Endodermal cell (in vitro differentiated cells): ENCODE measurements around the gene PROK2. TPM values are rescaled to one million over a fixed set of nuclear protein-coding genes. Genes with fewer than 3 reads are reported as not detected.

Experiments used
- DNase-seq: peaks from one replicate; pipeline ENCODE4 v3.0.0-alpha.2; 2017
- H3K27ac ChIP-seq: 2 replicates; pipeline ENCODE4 v1.5.1; 2013; ENCODE audit warnings: mild to moderate bottlenecking, low read depth, low read length, moderate library complexity
- H3K27me3 ChIP-seq: 2 replicates; pipeline ENCODE4 v1.6.1; 2013; ENCODE audit warnings: mild to moderate bottlenecking, low read length, moderate library complexity; ENCODE audit not compliant: insufficient read depth, control insufficient read depth, poor library complexity, severe bottlenecking
- H3K36me3 ChIP-seq: 2 replicates; pipeline ENCODE4 v1.7.0; 2013; ENCODE audit warnings: mild to moderate bottlenecking, low read length, moderate library complexity; ENCODE audit not compliant: control insufficient read depth, insufficient read depth
- H3K4me1 ChIP-seq: one replicate; pipeline ENCODE4 v1.7.0; 2013; ENCODE audit warnings: low read length; ENCODE audit not compliant: control insufficient read depth, insufficient read depth
- H3K4me3 ChIP-seq: 2 replicates; pipeline ENCODE4 v1.5.1; 2013; ENCODE audit warnings: mild to moderate bottlenecking, low read length, moderate library complexity
- H3K9ac ChIP-seq: 2 replicates; pipeline ENCODE4 v1.6.1; 2013; ENCODE audit warnings: mild to moderate bottlenecking, low read length, moderate library complexity; ENCODE audit not compliant: poor library complexity, severe bottlenecking; ENCODE audit errors: extremely low read depth
- H3K9me3 ChIP-seq: 2 replicates; pipeline ENCODE4 v1.6.1; 2013; ENCODE audit warnings: mild to moderate bottlenecking, low read length, moderate library complexity; ENCODE audit not compliant: control insufficient read depth
- H3K27ac Mint-ChIP-seq: 2 replicates; pipeline ENCODE4 v1.8.0; 2020; ENCODE audit warnings: mixed read lengths
- H3K27me3 Mint-ChIP-seq: 2 replicates; pipeline ENCODE4 v1.8.0; 2021; ENCODE audit warnings: mild to moderate bottlenecking, mixed read lengths; ENCODE audit not compliant: insufficient read depth
- H3K36me3 Mint-ChIP-seq: 2 replicates; pipeline ENCODE4 v1.8.0; 2020; ENCODE audit warnings: low read depth, mixed read lengths
- H3K4me1 Mint-ChIP-seq: 2 replicates; pipeline ENCODE4 v1.8.0; 2020; ENCODE audit warnings: mixed read lengths
- H3K4me3 Mint-ChIP-seq: 2 replicates; pipeline ENCODE4 v1.8.0; 2020; ENCODE audit warnings: mild to moderate bottlenecking, moderate library complexity, mixed read lengths
- H3K9me3 Mint-ChIP-seq: 2 replicates; pipeline ENCODE4 v1.8.0; 2020; ENCODE audit warnings: mild to moderate bottlenecking, mixed read lengths
- WGBS, 2 experiments: methylation state at CpG; one replicate each; pipeline versions ENCODE4 v1.1.5 to v1.1.7; 2013; ENCODE audit warnings: missing lambda C conversion rate in 2 of 2, mixed read lengths in 1 of 2; ENCODE audit not compliant: insufficient coverage in 1 of 2, insufficient read length in 1 of 2; 5-methylcytosine and 5-hydroxymethylcytosine counted together
- total RNA-seq, 2 donors: library from RNA; stranded (reverse); fragmentation: NEBNext Ultra II Directional in 1 of 2; extraction: Animal tissue kit (Norgen Biotek cat#: 25700) in 1 of 2; gene quantifications; 2 replicates in 1 of 2; 3 replicates in 1 of 2; pipeline ENCODE4 v1.2.1, GENCODE V29; 2021
- TF ChIP-seq, protein P1 (sequence below): fragments of 200-600 bp; sonication (generic); conservative IDR thresholded peaks from 2 replicates; pipeline ENCODE4 v1.5.0; 2021; ENCODE audit warnings: antibody characterized with exemption, mild to moderate bottlenecking

Gene PROK2
- total RNA-seq, 2 donors from 2014 or later, result 0.29 TPM; not detected in 1

- Histone ChIP-seq H3K4me1 (no peaks in the 10 kb centered on the region), H3K9ac (no peak overlapping the region), H3K36me3 (no peaks in the 10 kb centered on the region), H3K27me3 (no peaks in the 10 kb centered on the region), H3K4me3 (no peak overlapping the region), H3K9me3 (no peaks in the 10 kb centered on the region), H3K27ac (no peak overlapping the region)
- TF ChIP-seq, protein P1, sequence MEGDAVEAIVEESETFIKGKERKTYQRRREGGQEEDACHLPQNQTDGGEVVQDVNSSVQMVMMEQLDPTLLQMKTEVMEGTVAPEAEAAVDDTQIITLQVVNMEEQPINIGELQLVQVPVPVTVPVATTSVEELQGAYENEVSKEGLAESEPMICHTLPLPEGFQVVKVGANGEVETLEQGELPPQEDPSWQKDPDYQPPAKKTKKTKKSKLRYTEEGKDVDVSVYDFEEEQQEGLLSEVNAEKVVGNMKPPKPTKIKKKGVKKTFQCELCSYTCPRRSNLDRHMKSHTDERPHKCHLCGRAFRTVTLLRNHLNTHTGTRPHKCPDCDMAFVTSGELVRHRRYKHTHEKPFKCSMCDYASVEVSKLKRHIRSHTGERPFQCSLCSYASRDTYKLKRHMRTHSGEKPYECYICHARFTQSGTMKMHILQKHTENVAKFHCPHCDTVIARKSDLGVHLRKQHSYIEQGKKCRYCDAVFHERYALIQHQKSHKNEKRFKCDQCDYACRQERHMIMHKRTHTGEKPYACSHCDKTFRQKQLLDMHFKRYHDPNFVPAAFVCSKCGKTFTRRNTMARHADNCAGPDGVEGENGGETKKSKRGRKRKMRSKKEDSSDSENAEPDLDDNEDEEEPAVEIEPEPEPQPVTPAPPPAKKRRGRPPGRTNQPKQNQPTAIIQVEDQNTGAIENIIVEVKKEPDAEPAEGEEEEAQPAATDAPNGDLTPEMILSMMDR, result no peak
- Mint-ChIP-seq H3K4me3 (no peak overlapping the region), H3K27ac (no peak overlapping the region), H3K27me3 (no peaks in the 10 kb centered on the region), H3K36me3 (no peaks in the 10 kb centered on the region), H3K9me3 (no peaks in the 10 kb centered on the region), H3K4me1 (peaks cover 13% of the 10 kb centered on the region)
- 98% methylated on average over 3 of the region's 3 CpGs; no CpG with 5 or more reads in 1 of the 2 experiments for WGBS, 2 experiments
- DNase-seq, result no peak
These were observed 36.2 kb upstream of the PROK2 start for GRCh38 chr3:71821116-71821515.

- DNase-seq, result peak; percentile 72
- Histone ChIP-seq H3K27ac (no peak overlapping the region), H3K27me3 (no peaks in the 10 kb centered on the region), H3K9ac (no peak overlapping the region), H3K9me3 (no peaks in the 10 kb centered on the region), H3K4me3 (no peak overlapping the region), H3K4me1 (no peaks in the 10 kb centered on the region), H3K36me3 (no peaks in the 10 kb centered on the region)
- H3K4me3 Mint-ChIP-seq, result no peak overlapping the region
- WGBS, 2 experiments, result 40 to 51% methylated on average over 6 of the region's 6 CpGs
- no peaks in the 10 kb centered on the region for H3K9me3 Mint-ChIP-seq
- H3K27me3 Mint-ChIP-seq, result no peaks in the 10 kb centered on the region
- TF ChIP-seq, protein P1, result no peak
- H3K27ac Mint-ChIP-seq, result no peak overlapping the region
- no peaks in the 10 kb centered on the region for H3K36me3 Mint-ChIP-seq
- peaks cover 17% of the 10 kb centered on the region for H3K4me1 Mint-ChIP-seq
These were observed 32.3 kb upstream of the PROK2 start for GRCh38 chr3:71817262-71817661.

- H3K9me3 ChIP-seq, result no peaks in the 10 kb centered on the region
- H3K27ac ChIP-seq, result no peak overlapping the region
- no peaks in the 10 kb centered on the region for H3K27me3 Mint-ChIP-seq
- TF ChIP-seq, protein P1, result no peak
- H3K4me3 ChIP-seq, result no peak overlapping the region
- WGBS, 2 experiments, result 76 to 94% methylated on average over 2 to 4 of the region's 4 CpGs
- no peaks in the 10 kb centered on the region for H3K36me3 ChIP-seq
- H3K36me3 Mint-ChIP-seq, result no peaks in the 10 kb centered on the region
- H3K4me1 ChIP-seq, result no peaks in the 10 kb centered on the region
- peak; percentile 58 for DNase-seq
- no peaks in the 10 kb centered on the region for H3K9me3 Mint-ChIP-seq
- H3K9ac ChIP-seq, result no peak overlapping the region
- H3K4me1 Mint-ChIP-seq, result peaks cover 17% of the 10 kb centered on the region
- no peak overlapping the region for H3K4me3 Mint-ChIP-seq
- no peak overlapping the region for H3K27ac Mint-ChIP-seq
- no peaks in the 10 kb centered on the region for H3K27me3 ChIP-seq
These were observed 31.8 kb upstream of the PROK2 start for GRCh38 chr3:71816767-71817156.
